ENCODE data around the gene OPTC.
"Not testable (repeated sequence)": the region's sequence is repeated elsewhere in the genome, so short reads cannot be mapped to it uniquely, and the experiment has no call there.

The OPTC gene

GRCh38 chr1:203466906-203467549 is 26.9 kb upstream of the OPTC start:
- H3K4me3 ChIP-seq (ENCODE audit: low read depth, low read length); H3K4me1 ChIP-seq (ENCODE audit: control insufficient read depth, insufficient read depth, low read length); H3K36me3 ChIP-seq (ENCODE audit: control insufficient read depth, insufficient read depth, low read length); H3K27me3 ChIP-seq (ENCODE audit: control insufficient read depth, insufficient read depth, low read length); H3K9ac ChIP-seq (ENCODE audit: low read depth, low read length); H3K9me3 ChIP-seq (ENCODE audit: control insufficient read depth, insufficient read depth, low read length): not testable (repeated sequence)

- no peaks in the 10 kb centered on the region for H3K9me3 ChIP-seq (ENCODE audit: control insufficient read depth, insufficient read depth, low read length)
- H3K27me3 ChIP-seq (ENCODE audit: control insufficient read depth, insufficient read depth, low read length): no peaks in the 10 kb centered on the region
- H3K9ac ChIP-seq (ENCODE audit: low read depth, low read length): no peak overlapping the region
- H3K4me1 ChIP-seq (ENCODE audit: control insufficient read depth, insufficient read depth, low read length): peaks cover 5% of the 10 kb centered on the region
- no peak overlapping the region for H3K4me3 ChIP-seq (ENCODE audit: low read depth, low read length)
- no peaks in the 10 kb centered on the region for H3K36me3 ChIP-seq (ENCODE audit: control insufficient read depth, insufficient read depth, low read length)
Observed at GRCh38 chr1:203467550-203467921, 26.4 kb upstream of the OPTC start.

DNA sequence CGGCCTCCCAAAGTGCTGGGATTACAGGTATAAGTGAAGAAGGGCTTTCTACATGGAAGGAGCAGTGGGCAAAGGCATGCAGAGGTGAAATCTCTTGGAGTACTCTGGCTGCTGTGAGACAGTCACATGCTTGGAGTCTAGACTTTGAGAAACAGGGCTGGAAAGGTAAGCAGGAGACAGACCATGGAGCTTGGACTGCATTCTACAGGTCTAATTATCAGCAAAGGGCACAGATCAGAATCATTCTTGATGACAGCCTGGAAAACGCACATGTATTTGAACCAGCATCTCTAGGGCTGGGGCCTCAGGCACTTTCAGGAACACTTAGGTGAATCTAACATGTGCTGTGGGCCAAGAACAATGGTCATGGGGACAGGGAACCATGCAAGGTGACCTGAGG is 25.6 kb upstream of the OPTC start:
- H3K9me3 ChIP-seq (ENCODE audit: control insufficient read depth, insufficient read depth, low read length): no peaks in the 10 kb centered on the region
- H3K36me3 ChIP-seq (ENCODE audit: control insufficient read depth, insufficient read depth, low read length): no peaks in the 10 kb centered on the region
- no peak overlapping the region for H3K9ac ChIP-seq (ENCODE audit: low read depth, low read length)
- peaks cover 5% of the 10 kb centered on the region for H3K4me1 ChIP-seq (ENCODE audit: control insufficient read depth, insufficient read depth, low read length)
- H3K27me3 ChIP-seq (ENCODE audit: control insufficient read depth, insufficient read depth, low read length): no peaks in the 10 kb centered on the region
- H3K4me3 ChIP-seq (ENCODE audit: low read depth, low read length): no peak overlapping the region

GRCh38 chr1:203470240-203470639 is 23.7 kb upstream of the OPTC start:
- H3K9me3 ChIP-seq (ENCODE audit: control insufficient read depth, insufficient read depth, low read length): no peaks in the 10 kb centered on the region
- H3K9ac ChIP-seq (ENCODE audit: low read depth, low read length): no peak overlapping the region
- no peaks in the 10 kb centered on the region for H3K27me3 ChIP-seq (ENCODE audit: control insufficient read depth, insufficient read depth, low read length)
- no peak overlapping the region for H3K4me3 ChIP-seq (ENCODE audit: low read depth, low read length)
- H3K4me1 ChIP-seq (ENCODE audit: control insufficient read depth, insufficient read depth, low read length): peaks cover 6% of the 10 kb centered on the region
- no peaks in the 10 kb centered on the region for H3K36me3 ChIP-seq (ENCODE audit: control insufficient read depth, insufficient read depth, low read length)

DNA sequence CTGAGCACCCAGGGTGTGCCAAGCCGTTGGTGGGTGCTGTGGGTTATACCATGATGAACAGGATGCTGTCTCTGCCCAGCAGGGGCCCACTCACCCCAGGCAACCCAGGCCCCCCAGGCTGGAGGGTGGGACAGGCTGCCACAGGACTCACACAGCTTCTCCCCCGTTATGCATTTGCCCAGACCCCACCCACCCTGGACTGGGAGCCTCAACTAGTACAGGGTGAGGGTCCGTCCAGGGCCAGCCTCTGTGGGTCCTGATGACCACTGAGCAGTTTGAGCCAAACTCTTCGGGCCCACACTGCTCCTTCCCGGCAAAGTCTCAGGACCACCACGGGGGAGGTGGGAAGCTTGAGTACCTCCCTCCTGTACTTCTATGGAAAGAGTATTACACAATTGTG is 22.1 kb upstream of the OPTC start:
- Histone ChIP-seq H3K9ac (ENCODE audit: low read depth, low read length) (no peak overlapping the region), H3K4me1 (ENCODE audit: control insufficient read depth, insufficient read depth, low read length) (peaks cover 15% of the 10 kb centered on the region), H3K27me3 (ENCODE audit: control insufficient read depth, insufficient read depth, low read length) (no peaks in the 10 kb centered on the region), H3K36me3 (ENCODE audit: control insufficient read depth, insufficient read depth, low read length) (no peaks in the 10 kb centered on the region), H3K9me3 (ENCODE audit: control insufficient read depth, insufficient read depth, low read length) (no peaks in the 10 kb centered on the region), H3K4me3 (ENCODE audit: low read depth, low read length) (no peak overlapping the region)

DNA sequence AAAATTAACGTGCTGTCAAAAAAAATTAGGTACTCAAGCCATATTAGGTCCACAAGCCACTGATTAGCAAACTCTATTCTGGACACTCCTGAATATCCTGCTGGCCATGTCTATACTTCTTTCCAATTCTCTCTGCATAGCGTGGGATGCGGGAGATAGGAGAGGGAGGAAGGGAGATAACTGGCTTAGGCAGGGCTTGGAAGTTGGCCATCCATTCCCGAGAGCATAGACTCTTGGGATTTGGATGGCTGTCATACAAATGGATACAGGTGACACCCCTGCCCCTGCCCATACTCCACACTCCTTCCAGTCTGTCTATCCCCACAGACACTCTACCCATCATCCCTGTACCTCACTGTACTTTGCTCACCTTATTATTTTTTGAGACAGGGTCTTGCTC is 20.7 kb upstream of the OPTC start:
- no peaks in the 10 kb centered on the region for H3K36me3 ChIP-seq (ENCODE audit: control insufficient read depth, insufficient read depth, low read length)
- H3K4me3 ChIP-seq (ENCODE audit: low read depth, low read length): no peak overlapping the region
- peaks cover 3% of the 10 kb centered on the region for H3K27me3 ChIP-seq (ENCODE audit: control insufficient read depth, insufficient read depth, low read length)
- H3K9me3 ChIP-seq (ENCODE audit: control insufficient read depth, insufficient read depth, low read length): no peaks in the 10 kb centered on the region
- peaks cover 15% of the 10 kb centered on the region for H3K4me1 ChIP-seq (ENCODE audit: control insufficient read depth, insufficient read depth, low read length)
- no peak overlapping the region for H3K9ac ChIP-seq (ENCODE audit: low read depth, low read length)

DNA sequence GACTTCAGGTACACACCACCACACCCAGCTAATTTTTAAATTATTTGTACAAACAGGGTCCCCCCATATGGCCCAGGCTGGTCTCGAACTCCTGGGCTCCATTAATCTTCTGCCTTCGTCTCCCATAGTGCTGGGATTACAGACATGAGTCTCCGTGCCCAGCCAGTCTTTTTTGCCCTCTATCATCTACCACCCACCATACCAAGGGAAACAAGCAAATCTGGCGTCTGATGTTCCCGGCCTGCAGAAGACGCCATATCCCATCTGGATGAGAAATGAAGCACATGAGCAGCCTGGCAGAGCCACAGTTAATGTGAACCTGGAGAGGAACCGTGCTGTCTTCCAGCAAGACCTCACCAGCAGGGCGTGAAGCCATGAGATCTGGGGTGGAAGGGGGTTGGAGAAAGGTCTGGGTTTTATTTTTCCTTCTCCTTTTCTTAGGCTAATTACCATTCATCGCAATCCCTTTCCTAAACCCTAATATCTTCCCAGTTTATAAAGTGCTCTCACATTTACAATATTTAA is 20.1 kb upstream of the OPTC start:
- Histone ChIP-seq H3K9ac (ENCODE audit: low read depth, low read length) (no peak overlapping the region), H3K36me3 (ENCODE audit: control insufficient read depth, insufficient read depth, low read length) (no peaks in the 10 kb centered on the region), H3K27me3 (ENCODE audit: control insufficient read depth, insufficient read depth, low read length) (peaks cover 3% of the 10 kb centered on the region), H3K9me3 (ENCODE audit: control insufficient read depth, insufficient read depth, low read length) (no peaks in the 10 kb centered on the region), H3K4me3 (ENCODE audit: low read depth, low read length) (no peak overlapping the region), H3K4me1 (ENCODE audit: control insufficient read depth, insufficient read depth, low read length) (peaks cover 15% of the 10 kb centered on the region)

DNA sequence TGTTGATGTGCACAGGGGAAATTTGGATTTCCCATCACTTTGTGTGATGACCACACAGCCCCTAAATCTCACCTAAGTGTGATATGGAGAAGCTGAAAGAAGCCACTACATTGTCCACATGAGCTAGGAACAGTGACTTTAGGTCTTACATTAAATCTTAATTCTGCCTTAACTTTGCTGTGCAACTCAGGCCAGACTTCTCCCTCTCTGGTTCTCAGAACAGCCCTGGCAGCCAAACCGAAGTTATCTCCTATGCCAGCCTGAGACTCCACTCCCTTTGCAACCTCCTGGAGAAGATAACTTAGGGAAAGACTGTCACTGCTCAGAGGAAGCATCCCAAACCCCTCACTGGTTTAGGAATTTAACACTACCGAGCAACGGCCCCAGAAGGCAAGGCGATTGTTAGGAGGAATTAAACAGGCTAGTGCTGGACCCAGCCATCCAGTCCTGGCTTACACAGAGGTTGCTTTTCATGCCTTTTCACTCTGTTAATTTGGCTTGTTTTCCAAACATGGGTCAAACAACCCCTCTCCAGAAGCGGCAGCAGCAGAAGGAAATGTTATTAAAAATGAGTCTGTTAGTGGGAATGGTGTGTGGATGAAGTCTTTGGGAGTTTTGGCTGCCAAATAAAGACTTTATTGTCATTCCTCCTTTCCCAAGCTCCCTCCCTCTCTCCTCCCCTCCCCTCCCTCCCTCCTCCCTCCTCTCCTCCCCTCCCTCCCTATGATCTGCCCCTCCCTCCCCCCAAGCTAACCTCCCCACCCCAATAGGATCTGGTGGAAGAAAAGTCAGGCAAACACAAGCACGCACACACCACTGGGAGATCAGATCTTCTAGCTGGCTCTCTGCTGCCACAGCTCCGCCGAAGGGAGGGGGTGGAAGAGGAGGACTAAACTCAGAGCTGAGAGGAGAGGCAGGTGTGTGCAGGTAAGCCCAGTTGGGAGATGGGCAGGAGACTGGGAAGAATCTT is 18.7 kb upstream of the OPTC start, which contains the start of gene PRELP:
Gene PRELP, plus strand, starts transcription at position 795 of the 970 bp plus-strand sequence. CDS start 7,379 bp downstream, outside the sequence.
- Histone ChIP-seq H3K4me3 (ENCODE audit: low read depth, low read length) (peak within 1 kb of the TSS; percentile 27), H3K27me3 (ENCODE audit: control insufficient read depth, insufficient read depth, low read length) (peaks cover 3% of the 10 kb centered on the region), H3K9me3 (ENCODE audit: control insufficient read depth, insufficient read depth, low read length) (no peaks in the 10 kb centered on the region), H3K9ac (ENCODE audit: low read depth, low read length) (no peak within 1 kb of the TSS), H3K36me3 (ENCODE audit: control insufficient read depth, insufficient read depth, low read length) (no peaks in the 10 kb centered on the region), H3K4me1 (ENCODE audit: control insufficient read depth, insufficient read depth, low read length) (peaks cover 15% of the 10 kb centered on the region)

DNA sequence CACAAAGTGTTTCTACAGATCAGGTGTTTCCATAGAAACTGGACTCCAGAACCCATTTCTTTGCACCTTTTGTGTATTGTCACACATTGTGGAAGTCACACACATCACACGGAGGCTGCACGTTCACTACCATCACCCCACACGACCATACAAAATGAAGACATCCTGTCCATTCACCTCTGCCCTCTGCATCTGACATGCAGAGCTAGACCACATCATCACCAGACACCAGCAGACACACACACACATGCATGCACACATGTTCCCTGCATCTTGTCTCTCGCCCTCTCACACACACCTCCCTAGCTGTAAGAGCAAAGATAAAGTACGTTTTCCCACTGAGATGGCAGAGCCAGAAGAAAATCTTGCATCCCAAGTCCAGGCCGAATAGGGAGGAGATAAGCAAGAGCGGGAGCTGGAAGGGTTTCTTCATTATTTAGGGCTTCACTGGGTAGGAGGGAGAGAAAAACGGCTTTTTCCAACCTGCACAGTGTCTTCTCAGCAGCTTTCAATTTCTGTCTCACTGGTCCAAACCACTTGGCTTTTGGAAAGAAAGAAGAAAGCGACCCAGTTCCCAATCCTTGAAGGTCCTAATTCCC is 17.6 kb upstream of the OPTC start:
- H3K9ac ChIP-seq (ENCODE audit: low read depth, low read length): no peak overlapping the region
- H3K4me3 ChIP-seq (ENCODE audit: low read depth, low read length): no peak overlapping the region
- no peaks in the 10 kb centered on the region for H3K9me3 ChIP-seq (ENCODE audit: control insufficient read depth, insufficient read depth, low read length)
- H3K36me3 ChIP-seq (ENCODE audit: control insufficient read depth, insufficient read depth, low read length): no peaks in the 10 kb centered on the region
- peaks cover 15% of the 10 kb centered on the region for H3K4me1 ChIP-seq (ENCODE audit: control insufficient read depth, insufficient read depth, low read length)
- H3K27me3 ChIP-seq (ENCODE audit: control insufficient read depth, insufficient read depth, low read length): peaks cover 3% of the 10 kb centered on the region

DNA sequence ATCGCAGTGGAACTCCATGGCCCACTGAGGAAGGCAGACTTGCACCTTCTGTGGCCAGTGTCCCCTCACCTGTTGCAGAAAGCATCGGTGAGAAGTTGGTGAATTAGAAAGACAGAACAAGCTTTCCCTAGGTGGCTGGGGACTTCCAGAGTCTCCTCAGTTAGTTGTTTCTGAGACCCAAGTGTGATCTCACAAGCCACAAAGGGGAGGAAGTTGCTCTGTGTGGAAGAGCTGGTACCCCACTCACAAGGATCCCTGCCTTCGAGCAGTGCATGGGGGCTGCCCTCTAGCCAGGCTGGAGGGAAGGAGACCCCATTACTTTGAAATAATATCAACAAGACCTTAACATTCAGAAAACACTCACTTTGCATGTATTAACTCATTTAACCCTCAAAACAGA is 16.2 kb upstream of the OPTC start:
- H3K27me3 ChIP-seq (ENCODE audit: control insufficient read depth, insufficient read depth, low read length): peaks cover 3% of the 10 kb centered on the region
- no peaks in the 10 kb centered on the region for H3K36me3 ChIP-seq (ENCODE audit: control insufficient read depth, insufficient read depth, low read length)
- H3K4me1 ChIP-seq (ENCODE audit: control insufficient read depth, insufficient read depth, low read length): peaks cover 15% of the 10 kb centered on the region
- no peak overlapping the region for H3K9ac ChIP-seq (ENCODE audit: low read depth, low read length)
- H3K4me3 ChIP-seq (ENCODE audit: low read depth, low read length): no peak overlapping the region
- no peaks in the 10 kb centered on the region for H3K9me3 ChIP-seq (ENCODE audit: control insufficient read depth, insufficient read depth, low read length)

DNA sequence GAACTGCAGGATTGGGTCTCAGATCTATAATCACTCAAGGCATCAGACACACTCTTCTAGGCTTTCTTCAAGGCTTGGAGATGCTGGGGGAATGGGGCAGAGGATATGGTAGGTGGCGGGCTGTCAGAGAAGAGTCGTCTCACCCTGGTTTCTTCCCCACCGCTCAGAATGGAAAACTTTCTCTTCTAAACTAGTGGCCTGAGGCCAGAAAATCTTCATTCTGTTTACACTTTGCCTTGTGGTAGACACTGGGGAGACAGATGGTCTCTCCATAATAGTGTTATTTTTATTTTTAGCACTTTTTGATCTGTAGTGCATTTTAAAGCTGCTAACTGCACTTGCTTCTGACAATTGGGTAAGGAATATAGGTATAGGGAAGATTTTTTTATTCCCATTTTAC is 15.7 kb upstream of the OPTC start:
- Histone ChIP-seq H3K4me3 (ENCODE audit: low read depth, low read length) (no peak overlapping the region), H3K9ac (ENCODE audit: low read depth, low read length) (no peak overlapping the region), H3K4me1 (ENCODE audit: control insufficient read depth, insufficient read depth, low read length) (peaks cover 15% of the 10 kb centered on the region)

More for the DNA sequence above, 15.7 kb upstream of the OPTC start:
- Histone ChIP-seq H3K9me3 (ENCODE audit: control insufficient read depth, insufficient read depth, low read length) (no peaks in the 10 kb centered on the region), H3K36me3 (ENCODE audit: control insufficient read depth, insufficient read depth, low read length) (no peaks in the 10 kb centered on the region), H3K27me3 (ENCODE audit: control insufficient read depth, insufficient read depth, low read length) (peaks cover 3% of the 10 kb centered on the region)
